GM19328 (cell line): ENCODE results near the gene CACNB4.

ENCODE experiments used
- ATAC-seq: cut with Tn5 transposase; IDR thresholded peaks from one replicate; pipeline ENCODE4 v1.9.1; 2021; ENCODE audit warnings: mild to moderate bottlenecking, moderate library complexity; ENCODE audit not compliant: unreplicated experiment

Gene CACNB4

GRCh38 chr2:151837926-151838325 is 260.9 kb downstream of the CACNB4 start:
- ATAC-seq = no peak

DNA sequence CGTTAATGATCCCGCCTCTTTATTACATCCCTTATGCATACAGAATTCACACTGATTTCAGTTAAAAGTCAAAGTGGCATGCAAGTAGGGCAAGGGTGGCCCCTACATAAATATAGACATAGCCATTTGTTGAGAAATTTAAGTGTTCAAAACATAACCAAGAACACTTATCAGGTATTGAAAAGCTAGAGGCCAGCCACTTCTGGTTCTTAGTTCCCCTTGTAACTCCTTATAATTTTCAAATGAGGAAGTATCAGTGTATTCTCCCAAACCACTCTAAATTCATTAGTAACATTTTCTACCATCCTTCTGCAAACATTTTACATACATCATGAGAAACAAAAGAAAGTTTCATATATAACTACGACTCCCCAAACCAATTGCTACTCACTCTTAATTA is 264.9 kb downstream of the CACNB4 start:
- ATAC-seq = no peak

GRCh38 chr2:151830961-151831360 is 267.9 kb downstream of the CACNB4 start:
- ATAC-seq = no peak

- ATAC-seq = no peak
Measured at GRCh38 chr2:151828890-151829324, 269.9 kb downstream of the CACNB4 start.

- peak; percentile 95 for ATAC-seq
Measured at GRCh38 chr2:151828143-151828889, 270.5 kb downstream of the CACNB4 start, which contains the start of gene ARL5A. ARL5A (minus strand) TSS chr2:151828421; CDS start chr2:151828176, 245 bp downstream.

DNA sequence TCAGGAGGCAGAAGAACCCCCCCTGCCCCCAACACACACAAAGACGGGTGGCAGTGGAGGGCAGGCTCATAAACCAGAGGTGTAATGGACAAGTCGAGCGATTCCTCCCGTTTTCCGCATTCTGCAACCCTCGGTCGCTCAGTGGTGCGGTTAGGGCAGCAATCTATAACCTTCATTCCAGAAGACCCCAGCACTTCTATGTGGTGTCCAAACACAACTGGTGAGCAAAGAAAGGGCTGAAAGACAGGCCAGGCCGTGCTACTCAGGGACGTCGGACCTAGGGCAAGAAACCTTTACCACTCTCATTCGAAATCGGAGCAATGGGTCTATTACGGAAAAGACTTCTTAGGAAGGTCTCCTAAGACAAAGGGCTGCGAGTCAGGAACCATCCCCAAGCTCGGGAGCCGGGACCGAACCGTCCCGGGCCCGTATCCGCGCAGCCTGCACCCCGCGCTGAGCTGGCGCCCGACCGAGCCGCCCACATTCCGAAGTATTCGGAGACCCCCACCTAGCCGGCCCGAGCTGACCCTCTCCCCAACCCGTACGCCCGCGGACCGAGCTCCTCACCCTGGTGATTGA is 271.2 kb downstream of the CACNB4 start:
- peak; percentile 15 for ATAC-seq

DNA sequence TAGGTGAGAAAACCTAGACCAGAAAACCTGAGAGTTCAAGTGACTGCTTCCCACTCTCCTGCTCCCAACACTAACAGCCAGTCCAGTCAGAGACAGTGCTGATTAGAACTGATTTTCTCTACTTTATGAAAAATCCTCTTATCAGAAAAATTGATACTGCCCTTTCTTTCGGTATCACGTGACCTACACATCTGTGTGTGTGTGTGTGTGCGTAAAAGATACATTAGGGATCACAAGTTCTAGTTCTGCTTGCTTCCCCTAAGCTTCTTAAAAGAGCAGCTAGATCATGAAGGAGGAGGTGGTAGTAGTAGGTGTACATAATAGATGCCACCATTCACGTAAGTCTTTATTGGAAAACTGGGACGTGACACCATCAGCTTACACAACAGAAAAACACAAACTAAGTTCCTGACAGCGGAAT is 272.1 kb downstream of the CACNB4 start:
- ATAC-seq = no peak

DNA sequence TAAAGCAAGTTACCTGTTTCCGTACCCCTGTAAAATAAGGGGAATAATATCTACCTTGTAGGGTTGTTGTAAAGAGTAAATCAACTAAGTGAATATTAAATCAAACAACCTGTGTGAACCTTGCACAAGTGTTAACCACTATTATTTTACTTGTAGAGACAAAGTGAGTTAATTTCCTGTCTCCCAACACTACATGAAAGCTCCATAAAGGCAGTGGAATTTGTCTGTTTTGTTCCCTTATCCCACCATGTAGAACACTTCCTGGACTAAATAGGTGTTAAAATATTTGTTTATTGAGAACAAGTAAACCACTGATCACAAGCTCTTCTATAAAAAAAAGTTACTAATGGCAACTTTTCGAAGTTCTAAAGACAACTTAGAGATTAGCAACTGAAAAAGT is 274.0 kb downstream of the CACNB4 start:
- no peak for ATAC-seq

DNA sequence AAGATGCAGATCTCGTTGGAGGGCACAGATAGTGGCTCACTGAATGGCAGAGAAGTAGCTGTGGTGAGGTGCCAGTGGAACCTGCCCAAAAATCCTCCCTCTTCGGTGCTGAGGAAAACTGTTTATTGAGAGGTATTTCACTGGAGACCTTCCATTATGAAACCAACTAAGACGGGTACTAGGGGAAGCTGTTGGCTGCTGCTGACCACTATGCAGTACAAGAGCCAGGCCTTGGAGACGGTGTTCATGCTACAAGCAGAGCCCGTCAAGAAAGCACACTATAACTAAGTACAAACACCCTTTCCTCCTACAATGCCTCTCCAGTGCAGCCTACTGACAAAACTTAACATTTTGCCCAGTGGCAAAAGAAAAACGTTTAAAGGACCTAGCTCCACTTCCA is 275.2 kb downstream of the CACNB4 start:
- ATAC-seq = no peak

- no peak for ATAC-seq
Measured at GRCh38 chr2:151819920-151820319, 278.9 kb downstream of the CACNB4 start.

GRCh38 chr2:151817929-151818328 is 280.9 kb downstream of the CACNB4 start:
- ATAC-seq = no peak

GRCh38 chr2:151816843-151817242 is 282.0 kb downstream of the CACNB4 start:
- no peak for ATAC-seq

DNA sequence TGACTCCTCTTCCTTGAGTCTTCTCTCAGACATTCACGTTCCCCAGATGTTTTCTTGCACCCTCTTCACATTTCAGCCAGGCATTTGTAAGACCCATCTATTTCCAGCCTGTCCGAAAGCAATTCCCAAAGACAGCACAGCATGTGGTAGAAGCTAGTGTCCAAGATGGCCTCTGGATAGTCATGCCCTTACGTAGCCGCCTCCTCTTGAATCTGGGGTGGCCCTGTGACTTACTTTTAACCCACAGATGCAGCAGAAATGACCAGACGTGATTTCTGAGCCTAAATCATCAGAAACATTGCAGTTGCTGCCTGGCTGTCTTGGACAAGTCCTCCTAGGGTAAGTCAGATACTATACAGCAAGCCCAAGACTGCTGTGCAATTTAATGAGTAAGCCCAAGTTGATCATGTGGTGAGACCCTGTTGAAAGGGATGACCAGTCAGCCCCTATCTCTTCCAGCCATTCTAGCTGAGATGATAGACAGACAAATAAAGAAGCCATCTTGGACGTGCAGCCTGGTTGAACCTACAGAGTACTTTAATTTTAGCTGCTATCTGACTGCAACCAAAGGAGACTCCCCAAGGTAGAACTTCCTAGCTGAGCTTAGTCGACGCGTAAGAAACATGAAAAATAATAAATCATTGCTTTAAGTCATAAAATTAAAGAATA is 282.9 kb downstream of the CACNB4 start:
- no peak for ATAC-seq

DNA sequence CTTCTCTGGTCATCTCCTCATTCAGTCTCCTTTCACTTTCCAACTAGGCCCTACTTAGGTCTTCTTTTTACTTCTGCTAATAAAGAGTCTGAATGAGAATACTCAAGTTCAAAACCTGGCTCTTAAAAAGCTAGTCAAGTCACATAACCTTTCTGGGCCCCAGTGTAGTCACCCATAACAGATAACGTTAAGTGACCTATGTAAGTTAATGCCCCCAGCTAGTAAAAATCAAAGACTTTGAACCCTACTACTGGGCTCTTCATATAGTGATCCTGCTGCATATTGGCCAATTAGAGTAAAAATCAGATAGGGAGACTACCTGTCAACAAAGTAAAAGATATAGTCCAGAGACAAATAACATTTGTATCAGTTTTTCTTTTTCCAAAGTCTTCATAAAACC is 288.4 kb downstream of the CACNB4 start:
- no peak for ATAC-seq

DNA sequence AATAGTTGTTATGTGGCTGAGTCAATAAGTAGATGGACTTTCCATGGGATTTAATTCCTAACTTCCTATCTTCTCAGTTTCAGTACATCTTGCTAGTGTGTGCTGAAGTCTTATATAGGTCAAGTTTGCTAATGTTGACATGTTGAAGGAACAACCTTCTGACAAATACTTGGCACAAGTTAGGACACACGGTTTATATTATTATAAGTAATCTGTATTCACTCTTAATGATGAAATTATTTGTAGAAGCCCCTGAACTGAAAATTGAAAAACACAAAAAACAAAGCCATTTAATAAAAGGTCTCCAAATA is 289.8 kb downstream of the CACNB4 start:
- ATAC-seq = no peak

DNA sequence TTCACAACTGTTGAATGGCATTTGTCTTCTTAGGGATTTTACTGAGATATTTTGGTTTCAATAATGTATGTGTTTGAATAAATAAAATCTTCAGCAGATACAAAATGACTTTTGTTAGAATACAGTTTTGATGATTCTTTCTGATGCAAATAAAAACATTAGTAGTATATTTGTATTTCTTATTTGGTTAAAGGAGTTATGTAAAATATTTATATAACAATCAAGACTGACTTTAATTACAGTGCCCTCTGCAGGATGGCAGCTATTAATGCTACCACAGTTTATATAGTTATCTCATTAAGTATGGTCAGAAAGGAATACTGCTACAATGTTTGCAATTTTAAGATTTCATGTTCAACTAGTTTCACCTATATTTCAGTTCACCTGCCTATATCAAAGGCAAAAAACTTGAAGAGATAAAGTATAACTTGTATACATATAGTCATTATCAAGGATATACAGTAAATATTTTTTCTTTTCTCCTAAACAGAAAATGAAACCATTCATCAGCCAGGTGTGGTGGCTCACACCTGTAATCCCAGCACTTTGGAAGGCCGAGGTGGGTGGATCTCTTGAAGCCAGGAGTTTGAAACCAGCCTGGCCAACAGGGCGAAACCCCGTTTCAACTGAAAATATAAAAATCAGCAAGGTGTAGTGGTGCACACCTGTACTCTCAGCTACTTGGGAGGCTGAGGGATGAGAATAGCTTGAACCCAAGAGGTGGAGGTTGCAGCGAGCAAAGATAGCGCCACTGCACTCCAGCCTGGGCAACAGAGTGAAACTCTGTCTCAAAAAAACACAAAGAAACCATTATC is 290.4 kb downstream of the CACNB4 start:
- no peak for ATAC-seq

GRCh38 chr2:151805961-151806360 is 292.9 kb downstream of the CACNB4 start:
- ATAC-seq = no peak

DNA sequence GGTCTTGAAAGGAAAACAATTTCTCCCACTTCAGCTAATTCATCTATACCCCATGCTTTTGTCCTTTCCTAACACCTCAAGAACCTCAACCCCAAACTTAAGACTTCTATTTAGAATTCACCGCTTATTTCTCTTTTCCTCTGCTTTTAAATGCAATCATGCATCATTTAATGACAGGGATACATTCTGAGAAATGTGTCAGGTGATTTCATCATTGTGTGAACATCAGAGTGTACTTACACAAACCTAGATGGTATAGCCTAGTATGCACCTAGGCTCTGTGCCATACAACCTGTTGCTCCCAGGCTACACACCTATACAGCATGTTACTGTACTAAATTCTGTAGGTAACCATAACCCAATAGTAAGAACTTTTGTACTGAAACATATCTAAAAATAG is 293.5 kb downstream of the CACNB4 start:
- no peak for ATAC-seq

- no peak for ATAC-seq
Measured at GRCh38 chr2:151803811-151804210, 295.0 kb downstream of the CACNB4 start.

DNA sequence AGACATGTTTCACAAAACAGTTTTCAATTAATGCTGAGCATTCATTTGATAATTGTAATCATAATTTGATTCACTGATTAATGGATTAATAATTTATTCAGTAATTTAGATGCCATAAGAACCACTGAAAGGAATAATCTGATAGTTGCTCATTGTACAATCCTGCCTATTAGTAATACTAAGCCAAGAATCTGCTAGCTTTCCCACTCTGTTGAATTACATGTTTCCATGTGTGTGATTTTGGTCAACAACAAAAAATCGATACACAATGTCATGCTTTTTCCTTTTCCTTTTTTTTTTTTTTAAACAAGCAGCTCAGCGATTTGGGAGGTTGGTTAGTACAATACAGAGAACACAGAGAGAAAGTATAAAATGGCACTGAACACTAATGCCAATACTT is 296.5 kb downstream of the CACNB4 start:
- no peak for ATAC-seq

GRCh38 chr2:151799886-151800292 is 299.0 kb downstream of the CACNB4 start:
- no peak for ATAC-seq
